GM23338 (cell line): ENCODE measurements around the gene UBE2I. TPM values are rescaled to one million over a fixed set of nuclear protein-coding genes. Genes with fewer than 3 reads are reported as not detected.

Source experiments
- ATAC-seq: fragments of 200-7000 bp; cut with Tn5 transposase; 3 replicates; pipeline ENCODE4 v1.9.1; 2020
- DNase-seq: peaks from one replicate; pipeline ENCODE4 v3.0.0-alpha.2; 2015; ENCODE audit warnings: low spot score
- H2AFZ ChIP-seq: fragments of 200-600 bp; sonication (generic); 2 replicates; pipeline ENCODE4 v1.8.0; 2016; ENCODE audit warnings: antibody characterized with exemption, mild to moderate bottlenecking, moderate library complexity
- H3F3A ChIP-seq: fragments of 200-600 bp; sonication (generic); replicated peaks from 2 replicates; pipeline ENCODE4 v1.8.0; 2017; ENCODE audit warnings: antibody characterized with exemption, mixed run types, low read depth
- H3K27ac ChIP-seq: fragments of 200-600 bp; sonication (generic); 2 replicates; pipeline ENCODE4 v1.6.1; 2016; ENCODE audit warnings: low read depth
- H3K27me3 ChIP-seq: fragments of 200-600 bp; sonication (generic); 2 replicates; pipeline ENCODE4 v1.8.0; 2016; ENCODE audit warnings: mild to moderate bottlenecking, mixed run types, moderate library complexity; ENCODE audit not compliant: insufficient read depth
- H3K36me3 ChIP-seq: fragments of 200-600 bp; sonication (generic); 2 replicates; pipeline ENCODE4 v1.8.0; 2016; ENCODE audit warnings: mild to moderate bottlenecking; ENCODE audit not compliant: insufficient read depth
- H3K4me1 ChIP-seq: fragments of 200-600 bp; sonication (generic); 2 replicates; pipeline ENCODE4 v1.8.0; 2016; ENCODE audit warnings: mild to moderate bottlenecking, moderate library complexity; ENCODE audit not compliant: insufficient read depth
- H3K4me2 ChIP-seq: fragments of 200-600 bp; sonication (generic); 2 replicates; pipeline ENCODE4 v1.7.1; 2017; ENCODE audit warnings: mixed run types
- H3K4me3 ChIP-seq: fragments of 200-600 bp; sonication (generic); 2 replicates; pipeline ENCODE4 v1.6.1; 2016; ENCODE audit warnings: mixed run types
- H3K79me2 ChIP-seq: fragments of 200-600 bp; sonication (generic); replicated peaks from 2 replicates; pipeline ENCODE4 v1.8.0; 2017; ENCODE audit warnings: mild to moderate bottlenecking; ENCODE audit not compliant: insufficient read depth
- H3K9me2 ChIP-seq: fragments of 200-600 bp; sonication (generic); 2 replicates; pipeline ENCODE4 v1.8.0; 2017; ENCODE audit not compliant: insufficient read depth
- H4K20me1 ChIP-seq: fragments of 200-600 bp; sonication (generic); replicated peaks from 2 replicates; pipeline ENCODE4 v1.8.0; 2017; ENCODE audit warnings: mild to moderate bottlenecking; ENCODE audit not compliant: insufficient read depth
- H3K27ac Mint-ChIP-seq: 2 replicates; pipeline ENCODE4 v1.8.0; 2020; ENCODE audit warnings: inconsistent platforms, mild to moderate bottlenecking, moderate library complexity, mixed read lengths
- H3K27me3 Mint-ChIP-seq: 3 replicates; pipeline ENCODE4 v1.8.0; 2022; ENCODE audit warnings: low read depth, mild to moderate bottlenecking, moderate library complexity, mixed read lengths, inconsistent platforms; ENCODE audit not compliant: insufficient read depth, poor library complexity
- H3K36me3 Mint-ChIP-seq: 3 replicates; pipeline ENCODE4 v1.8.0; 2021; ENCODE audit warnings: low read depth, mild to moderate bottlenecking, inconsistent platforms, moderate library complexity, mixed read lengths
- H3K4me1 Mint-ChIP-seq: 3 replicates; pipeline ENCODE4 v1.8.0; 2020; ENCODE audit warnings: mild to moderate bottlenecking, inconsistent platforms, mixed read lengths
- H3K4me3 Mint-ChIP-seq: 3 replicates; pipeline ENCODE4 v1.8.0; 2021; ENCODE audit warnings: moderate library complexity, mild to moderate bottlenecking, inconsistent platforms, mixed read lengths
- H3K9me3 Mint-ChIP-seq: 3 replicates; pipeline ENCODE4 v1.8.0; 2020; ENCODE audit warnings: moderate library complexity, mild to moderate bottlenecking, inconsistent platforms, mixed read lengths
- CREB1 ChIP-seq: fragments of 250-450 bp; sonication (Bioruptor Pico); IDR thresholded peaks from 2 replicates; pipeline ENCODE4 v1.5.0; 2020; ENCODE audit warnings: low read depth, mild to moderate bottlenecking, moderate library complexity
- CTCF ChIP-seq, 2 experiments: fragments of 200-600 bp in 1 of 2; sonication (generic) in 1 of 2; conservative IDR thresholded peaks; 2 replicates each; pipeline versions ENCODE4 v1.5.1 to v1.6.1; 2016 to 2017; ENCODE audit warnings: antibody characterized with exemption in 2 of 2, low read depth in 2 of 2, mild to moderate bottlenecking in 2 of 2, moderate library complexity in 1 of 2
- EZH2 ChIP-seq: fragments of 200-600 bp; sonication (generic); IDR thresholded peaks from one replicate; pipeline ENCODE4 v1.8.0; 2017; ENCODE audit warnings: antibody characterized with exemption, mild to moderate bottlenecking, low read depth; ENCODE audit not compliant: unreplicated experiment
- EZH2phosphoT487 ChIP-seq: fragments of 200-600 bp; sonication (generic); IDR thresholded peaks from one replicate; pipeline ENCODE4 v1.8.1; 2018; ENCODE audit warnings: antibody characterized with exemption; ENCODE audit not compliant: unreplicated experiment
- JUNB ChIP-seq: IDR thresholded peaks from one replicate; pipeline ENCODE4 v1.6.1; 2016; ENCODE audit warnings: antibody characterized with exemption; ENCODE audit not compliant: unreplicated experiment
- POLR2AphosphoS5 ChIP-seq: IDR thresholded peaks from 2 replicates; pipeline ENCODE4 v1.6.1; 2016; ENCODE audit warnings: antibody characterized with exemption, low read depth
- STAT1 ChIP-seq: IDR thresholded peaks from one replicate; pipeline ENCODE4 v1.6.1; 2016; ENCODE audit warnings: antibody characterized with exemption; ENCODE audit not compliant: unreplicated experiment
- ZNF114 ChIP-seq: fragments of 250-450 bp; sonication (Bioruptor Pico); IDR thresholded peaks from 2 replicates; pipeline ENCODE4 v1.5.0; 2020; ENCODE audit warnings: mild to moderate bottlenecking, moderate library complexity
- ZNF331 ChIP-seq: fragments of 250-450 bp; sonication (Bioruptor Pico); IDR thresholded peaks from 2 replicates; pipeline ENCODE4 v1.5.0; 2020; ENCODE audit warnings: low read depth, mild to moderate bottlenecking, moderate library complexity
- polyA plus RNA-seq: library from polyadenylated mRNA; unstranded; fragments of >200 nt; fragmentation: Nextera tagmentation; extraction: Ambion mirVana; gene quantifications from 2 replicates; pipeline ENCODE4 v1.2.1, GENCODE V29; 2016
- total RNA-seq: library from RNA; depleted of rRNA; stranded (reverse); fragments of >200 nt; shearing (Covaris generic); gene quantifications from 2 replicates; pipeline ENCODE4 v1.2.3, GENCODE V29; 2014
- TF ChIP-seq, protein P1 (sequence below): IDR thresholded peaks from one replicate; pipeline ENCODE4 v1.6.1; 2018; ENCODE audit warnings: antibody characterized with exemption; ENCODE audit not compliant: unreplicated experiment
- TF ChIP-seq, protein P2 (sequence below): IDR thresholded peaks from 2 replicates; pipeline ENCODE4 v1.6.1; 2016; ENCODE audit warnings: antibody characterized with exemption
- TF ChIP-seq, protein P3 (sequence below): fragments of 250-450 bp; sonication (Bioruptor Pico); IDR thresholded peaks from 2 replicates; pipeline ENCODE4 v1.5.0; 2020; ENCODE audit warnings: mild to moderate bottlenecking, moderate library complexity

UBE2I gene
- total and polyA plus RNA-seq, 2 experiments from 2014 or later, result 116 to 220 TPM

DNA sequence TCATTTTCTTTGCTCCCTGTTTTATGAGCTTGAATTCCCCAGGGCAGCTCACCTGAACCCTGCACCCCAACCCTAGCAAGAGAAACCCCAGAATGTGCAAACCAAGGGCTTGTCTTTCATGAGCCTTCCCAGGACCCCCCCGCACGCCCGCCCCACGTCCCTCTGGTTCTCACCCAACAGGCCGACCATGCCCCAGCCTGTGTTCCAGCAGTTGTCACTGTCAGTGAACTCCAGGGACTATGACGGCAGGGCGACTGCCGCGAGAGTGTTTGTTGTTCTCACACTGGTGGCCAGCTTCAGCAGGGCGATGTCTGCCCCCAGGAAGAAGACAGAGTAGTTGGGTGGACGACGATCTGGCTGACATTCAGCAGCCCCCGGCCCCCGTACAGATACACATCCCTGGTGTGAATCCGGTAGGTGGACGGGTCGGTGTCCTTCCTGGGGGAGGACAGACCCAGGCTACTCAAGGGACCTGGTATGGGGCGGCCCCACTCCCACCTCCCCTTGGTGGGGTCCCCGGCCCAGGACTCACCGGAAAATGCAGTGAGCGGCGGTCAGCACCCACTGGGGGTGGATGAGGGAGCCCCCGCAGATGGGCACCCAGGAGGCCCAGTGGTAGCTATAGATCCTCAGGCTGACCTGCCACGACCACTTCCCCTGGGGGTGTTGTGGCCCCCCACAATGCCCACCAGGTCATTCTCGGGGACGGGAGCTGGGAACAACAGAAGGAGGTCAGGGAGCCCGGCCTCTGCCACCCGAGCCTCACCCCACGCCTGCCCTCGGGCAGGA, 33.5 kb upstream of the UBE2I start:
- Histone ChIP-seq H3K4me1 (peaks cover 6% of the 10 kb centered on the region; the same call in 1 of the 2 replicates), H3K9me2 (no peaks in the 10 kb centered on the region), H4K20me1 (no peaks in the 10 kb centered on the region), H3K36me3 (no peaks in the 10 kb centered on the region), H3K27ac (no peak overlapping the region), H3K4me3 (no peak overlapping the region), H2AFZ (no peak overlapping the region), H3K79me2 (no peaks in the 10 kb centered on the region), H3K27me3 (no peaks in the 10 kb centered on the region), H3F3A (no peaks in the 10 kb centered on the region), H3K4me2 (no peak overlapping the region)
- Mint-ChIP-seq H3K4me3 (no peak overlapping the region), H3K27ac (no peak overlapping the region), H3K36me3 (peaks cover 5% of the 10 kb centered on the region; the same call in 1 of the 3 replicates), H3K4me1 (peaks cover 2% of the 10 kb centered on the region), H3K27me3 (peaks cover 11% of the 10 kb centered on the region), H3K9me3 (no peaks in the 10 kb centered on the region; the same call in 1 of the 3 replicates)
- TF ChIP-seq, protein P1, sequence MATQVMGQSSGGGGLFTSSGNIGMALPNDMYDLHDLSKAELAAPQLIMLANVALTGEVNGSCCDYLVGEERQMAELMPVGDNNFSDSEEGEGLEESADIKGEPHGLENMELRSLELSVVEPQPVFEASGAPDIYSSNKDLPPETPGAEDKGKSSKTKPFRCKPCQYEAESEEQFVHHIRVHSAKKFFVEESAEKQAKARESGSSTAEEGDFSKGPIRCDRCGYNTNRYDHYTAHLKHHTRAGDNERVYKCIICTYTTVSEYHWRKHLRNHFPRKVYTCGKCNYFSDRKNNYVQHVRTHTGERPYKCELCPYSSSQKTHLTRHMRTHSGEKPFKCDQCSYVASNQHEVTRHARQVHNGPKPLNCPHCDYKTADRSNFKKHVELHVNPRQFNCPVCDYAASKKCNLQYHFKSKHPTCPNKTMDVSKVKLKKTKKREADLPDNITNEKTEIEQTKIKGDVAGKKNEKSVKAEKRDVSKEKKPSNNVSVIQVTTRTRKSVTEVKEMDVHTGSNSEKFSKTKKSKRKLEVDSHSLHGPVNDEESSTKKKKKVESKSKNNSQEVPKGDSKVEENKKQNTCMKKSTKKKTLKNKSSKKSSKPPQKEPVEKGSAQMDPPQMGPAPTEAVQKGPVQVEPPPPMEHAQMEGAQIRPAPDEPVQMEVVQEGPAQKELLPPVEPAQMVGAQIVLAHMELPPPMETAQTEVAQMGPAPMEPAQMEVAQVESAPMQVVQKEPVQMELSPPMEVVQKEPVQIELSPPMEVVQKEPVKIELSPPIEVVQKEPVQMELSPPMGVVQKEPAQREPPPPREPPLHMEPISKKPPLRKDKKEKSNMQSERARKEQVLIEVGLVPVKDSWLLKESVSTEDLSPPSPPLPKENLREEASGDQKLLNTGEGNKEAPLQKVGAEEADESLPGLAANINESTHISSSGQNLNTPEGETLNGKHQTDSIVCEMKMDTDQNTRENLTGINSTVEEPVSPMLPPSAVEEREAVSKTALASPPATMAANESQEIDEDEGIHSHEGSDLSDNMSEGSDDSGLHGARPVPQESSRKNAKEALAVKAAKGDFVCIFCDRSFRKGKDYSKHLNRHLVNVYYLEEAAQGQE, result no peak
- TF ChIP-seq, protein P2, sequence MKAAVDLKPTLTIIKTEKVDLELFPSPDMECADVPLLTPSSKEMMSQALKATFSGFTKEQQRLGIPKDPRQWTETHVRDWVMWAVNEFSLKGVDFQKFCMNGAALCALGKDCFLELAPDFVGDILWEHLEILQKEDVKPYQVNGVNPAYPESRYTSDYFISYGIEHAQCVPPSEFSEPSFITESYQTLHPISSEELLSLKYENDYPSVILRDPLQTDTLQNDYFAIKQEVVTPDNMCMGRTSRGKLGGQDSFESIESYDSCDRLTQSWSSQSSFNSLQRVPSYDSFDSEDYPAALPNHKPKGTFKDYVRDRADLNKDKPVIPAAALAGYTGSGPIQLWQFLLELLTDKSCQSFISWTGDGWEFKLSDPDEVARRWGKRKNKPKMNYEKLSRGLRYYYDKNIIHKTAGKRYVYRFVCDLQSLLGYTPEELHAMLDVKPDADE, result no peak
- TF ChIP-seq, protein P3, sequence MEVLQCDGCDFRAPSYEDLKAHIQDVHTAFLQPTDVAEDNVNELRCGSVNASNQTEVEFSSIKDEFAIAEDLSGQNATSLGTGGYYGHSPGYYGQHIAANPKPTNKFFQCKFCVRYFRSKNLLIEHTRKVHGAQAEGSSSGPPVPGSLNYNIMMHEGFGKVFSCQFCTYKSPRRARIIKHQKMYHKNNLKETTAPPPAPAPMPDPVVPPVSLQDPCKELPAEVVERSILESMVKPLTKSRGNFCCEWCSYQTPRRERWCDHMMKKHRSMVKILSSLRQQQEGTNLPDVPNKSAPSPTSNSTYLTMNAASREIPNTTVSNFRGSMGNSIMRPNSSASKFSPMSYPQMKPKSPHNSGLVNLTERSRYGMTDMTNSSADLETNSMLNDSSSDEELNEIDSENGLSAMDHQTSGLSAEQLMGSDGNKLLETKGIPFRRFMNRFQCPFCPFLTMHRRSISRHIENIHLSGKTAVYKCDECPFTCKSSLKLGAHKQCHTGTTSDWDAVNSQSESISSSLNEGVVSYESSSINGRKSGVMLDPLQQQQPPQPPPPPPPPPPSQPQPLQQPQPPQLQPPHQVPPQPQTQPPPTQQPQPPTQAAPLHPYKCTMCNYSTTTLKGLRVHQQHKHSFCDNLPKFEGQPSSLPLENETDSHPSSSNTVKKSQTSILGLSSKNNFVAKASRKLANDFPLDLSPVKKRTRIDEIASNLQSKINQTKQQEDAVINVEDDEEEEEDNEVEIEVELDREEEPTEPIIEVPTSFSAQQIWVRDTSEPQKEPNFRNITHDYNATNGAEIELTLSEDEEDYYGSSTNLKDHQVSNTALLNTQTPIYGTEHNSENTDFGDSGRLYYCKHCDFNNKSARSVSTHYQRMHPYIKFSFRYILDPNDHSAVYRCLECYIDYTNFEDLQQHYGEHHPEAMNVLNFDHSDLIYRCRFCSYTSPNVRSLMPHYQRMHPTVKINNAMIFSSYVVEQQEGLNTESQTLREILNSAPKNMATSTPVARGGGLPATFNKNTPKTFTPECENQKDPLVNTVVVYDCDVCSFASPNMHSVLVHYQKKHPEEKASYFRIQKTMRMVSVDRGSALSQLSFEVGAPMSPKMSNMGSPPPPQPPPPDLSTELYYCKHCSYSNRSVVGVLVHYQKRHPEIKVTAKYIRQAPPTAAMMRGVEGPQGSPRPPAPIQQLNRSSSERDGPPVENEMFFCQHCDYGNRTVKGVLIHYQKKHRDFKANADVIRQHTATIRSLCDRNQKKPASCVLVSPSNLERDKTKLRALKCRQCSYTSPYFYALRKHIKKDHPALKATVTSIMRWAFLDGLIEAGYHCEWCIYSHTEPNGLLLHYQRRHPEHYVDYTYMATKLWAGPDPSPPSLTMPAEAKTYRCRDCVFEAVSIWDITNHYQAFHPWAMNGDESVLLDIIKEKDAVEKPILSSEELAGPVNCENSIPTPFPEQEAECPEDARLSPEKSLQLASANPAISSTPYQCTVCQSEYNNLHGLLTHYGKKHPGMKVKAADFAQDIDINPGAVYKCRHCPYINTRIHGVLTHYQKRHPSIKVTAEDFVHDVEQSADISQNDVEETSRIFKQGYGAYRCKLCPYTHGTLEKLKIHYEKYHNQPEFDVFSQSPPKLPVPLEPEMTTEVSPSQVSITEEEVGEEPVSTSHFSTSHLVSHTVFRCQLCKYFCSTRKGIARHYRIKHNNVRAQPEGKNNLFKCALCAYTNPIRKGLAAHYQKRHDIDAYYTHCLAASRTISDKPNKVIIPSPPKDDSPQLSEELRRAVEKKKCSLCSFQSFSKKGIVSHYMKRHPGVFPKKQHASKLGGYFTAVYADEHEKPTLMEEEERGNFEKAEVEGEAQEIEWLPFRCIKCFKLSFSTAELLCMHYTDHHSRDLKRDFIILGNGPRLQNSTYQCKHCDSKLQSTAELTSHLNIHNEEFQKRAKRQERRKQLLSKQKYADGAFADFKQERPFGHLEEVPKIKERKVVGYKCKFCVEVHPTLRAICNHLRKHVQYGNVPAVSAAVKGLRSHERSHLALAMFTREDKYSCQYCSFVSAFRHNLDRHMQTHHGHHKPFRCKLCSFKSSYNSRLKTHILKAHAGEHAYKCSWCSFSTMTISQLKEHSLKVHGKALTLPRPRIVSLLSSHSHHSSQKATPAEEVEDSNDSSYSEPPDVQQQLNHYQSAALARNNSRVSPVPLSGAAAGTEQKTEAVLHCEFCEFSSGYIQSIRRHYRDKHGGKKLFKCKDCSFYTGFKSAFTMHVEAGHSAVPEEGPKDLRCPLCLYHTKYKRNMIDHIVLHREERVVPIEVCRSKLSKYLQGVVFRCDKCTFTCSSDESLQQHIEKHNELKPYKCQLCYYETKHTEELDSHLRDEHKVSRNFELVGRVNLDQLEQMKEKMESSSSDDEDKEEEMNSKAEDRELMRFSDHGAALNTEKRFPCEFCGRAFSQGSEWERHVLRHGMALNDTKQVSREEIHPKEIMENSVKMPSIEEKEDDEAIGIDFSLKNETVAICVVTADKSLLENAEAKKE (CRISPR knock-in tag), result no peak
- no peak for TF ChIP-seq STAT1
- TF ChIP-seq CTCF (conservative IDR thresholded peaks at IDR 0.05; ENCODE audit: low read depth in 2 of 2), result no peak
- no peak for TF ChIP-seq ZNF331
- TF ChIP-seq EZH2phosphoT487, result no peak
- TF ChIP-seq POLR2AphosphoS5, result no peak
- no peak for TF ChIP-seq ZNF114 (CRISPR knock-in tag)
- no peak for TF ChIP-seq JUNB
- no peak for TF ChIP-seq EZH2
- no peak for TF ChIP-seq CREB1 (CRISPR knock-in tag)
- no peak for DNase-seq
- ATAC-seq, result no peak
